GM23338 (cell line): ENCODE data around the gene CTTN. TPM values are rescaled to one million over a fixed set of nuclear protein-coding genes. Genes with fewer than 3 reads are reported as not detected.

ENCODE experiments used
- ATAC-seq: fragments of 200-7000 bp; cut with Tn5 transposase; 3 replicates; pipeline ENCODE4 v1.9.1; 2020
- DNase-seq: peaks from one replicate; pipeline ENCODE4 v3.0.0-alpha.2; 2015; ENCODE audit warnings: low spot score
- H2AFZ ChIP-seq: fragments of 200-600 bp; sonication (generic); 2 replicates; pipeline ENCODE4 v1.8.0; 2016; ENCODE audit warnings: antibody characterized with exemption, mild to moderate bottlenecking, moderate library complexity
- H3F3A ChIP-seq: fragments of 200-600 bp; sonication (generic); replicated peaks from 2 replicates; pipeline ENCODE4 v1.8.0; 2017; ENCODE audit warnings: antibody characterized with exemption, mixed run types, low read depth
- H3K27ac ChIP-seq: fragments of 200-600 bp; sonication (generic); 2 replicates; pipeline ENCODE4 v1.6.1; 2016; ENCODE audit warnings: low read depth
- H3K27me3 ChIP-seq: fragments of 200-600 bp; sonication (generic); 2 replicates; pipeline ENCODE4 v1.8.0; 2016; ENCODE audit warnings: mild to moderate bottlenecking, mixed run types, moderate library complexity; ENCODE audit not compliant: insufficient read depth
- H3K36me3 ChIP-seq: fragments of 200-600 bp; sonication (generic); 2 replicates; pipeline ENCODE4 v1.8.0; 2016; ENCODE audit warnings: mild to moderate bottlenecking; ENCODE audit not compliant: insufficient read depth
- H3K4me1 ChIP-seq: fragments of 200-600 bp; sonication (generic); 2 replicates; pipeline ENCODE4 v1.8.0; 2016; ENCODE audit warnings: mild to moderate bottlenecking, moderate library complexity; ENCODE audit not compliant: insufficient read depth
- H3K4me2 ChIP-seq: fragments of 200-600 bp; sonication (generic); 2 replicates; pipeline ENCODE4 v1.7.1; 2017; ENCODE audit warnings: mixed run types
- H3K4me3 ChIP-seq: fragments of 200-600 bp; sonication (generic); 2 replicates; pipeline ENCODE4 v1.6.1; 2016; ENCODE audit warnings: mixed run types
- H3K79me2 ChIP-seq: fragments of 200-600 bp; sonication (generic); replicated peaks from 2 replicates; pipeline ENCODE4 v1.8.0; 2017; ENCODE audit warnings: mild to moderate bottlenecking; ENCODE audit not compliant: insufficient read depth
- H3K9me2 ChIP-seq: fragments of 200-600 bp; sonication (generic); 2 replicates; pipeline ENCODE4 v1.8.0; 2017; ENCODE audit not compliant: insufficient read depth
- H4K20me1 ChIP-seq: fragments of 200-600 bp; sonication (generic); replicated peaks from 2 replicates; pipeline ENCODE4 v1.8.0; 2017; ENCODE audit warnings: mild to moderate bottlenecking; ENCODE audit not compliant: insufficient read depth
- H3K27ac Mint-ChIP-seq: 2 replicates; pipeline ENCODE4 v1.8.0; 2020; ENCODE audit warnings: inconsistent platforms, mild to moderate bottlenecking, moderate library complexity, mixed read lengths
- H3K27me3 Mint-ChIP-seq: 3 replicates; pipeline ENCODE4 v1.8.0; 2022; ENCODE audit warnings: low read depth, mild to moderate bottlenecking, moderate library complexity, mixed read lengths, inconsistent platforms; ENCODE audit not compliant: insufficient read depth, poor library complexity
- H3K36me3 Mint-ChIP-seq: 3 replicates; pipeline ENCODE4 v1.8.0; 2021; ENCODE audit warnings: low read depth, mild to moderate bottlenecking, inconsistent platforms, moderate library complexity, mixed read lengths
- H3K4me1 Mint-ChIP-seq: 3 replicates; pipeline ENCODE4 v1.8.0; 2020; ENCODE audit warnings: mild to moderate bottlenecking, inconsistent platforms, mixed read lengths
- H3K4me3 Mint-ChIP-seq: 3 replicates; pipeline ENCODE4 v1.8.0; 2021; ENCODE audit warnings: moderate library complexity, mild to moderate bottlenecking, inconsistent platforms, mixed read lengths
- H3K9me3 Mint-ChIP-seq: 3 replicates; pipeline ENCODE4 v1.8.0; 2020; ENCODE audit warnings: moderate library complexity, mild to moderate bottlenecking, inconsistent platforms, mixed read lengths
- EZH2 ChIP-seq: fragments of 200-600 bp; sonication (generic); IDR thresholded peaks from one replicate; pipeline ENCODE4 v1.8.0; 2017; ENCODE audit warnings: antibody characterized with exemption, mild to moderate bottlenecking, low read depth; ENCODE audit not compliant: unreplicated experiment
- EZH2phosphoT487 ChIP-seq: fragments of 200-600 bp; sonication (generic); IDR thresholded peaks from one replicate; pipeline ENCODE4 v1.8.1; 2018; ENCODE audit warnings: antibody characterized with exemption; ENCODE audit not compliant: unreplicated experiment
- JUNB ChIP-seq: IDR thresholded peaks from one replicate; pipeline ENCODE4 v1.6.1; 2016; ENCODE audit warnings: antibody characterized with exemption; ENCODE audit not compliant: unreplicated experiment
- NANOG ChIP-seq: IDR thresholded peaks from 2 replicates; pipeline ENCODE4 v1.6.1; 2016; ENCODE audit warnings: antibody characterized with exemption, borderline replicate concordance
- POLR2AphosphoS5 ChIP-seq: IDR thresholded peaks from 2 replicates; pipeline ENCODE4 v1.6.1; 2016; ENCODE audit warnings: antibody characterized with exemption, low read depth
- STAT1 ChIP-seq: IDR thresholded peaks from one replicate; pipeline ENCODE4 v1.6.1; 2016; ENCODE audit warnings: antibody characterized with exemption; ENCODE audit not compliant: unreplicated experiment
- ZNF331 ChIP-seq: fragments of 250-450 bp; sonication (Bioruptor Pico); IDR thresholded peaks from 2 replicates; pipeline ENCODE4 v1.5.0; 2020; ENCODE audit warnings: low read depth, mild to moderate bottlenecking, moderate library complexity
- polyA plus RNA-seq: library from polyadenylated mRNA; unstranded; fragments of >200 nt; fragmentation: Nextera tagmentation; extraction: Ambion mirVana; gene quantifications from 2 replicates; pipeline ENCODE4 v1.2.1, GENCODE V29; 2016
- total RNA-seq: library from RNA; depleted of rRNA; stranded (reverse); fragments of >200 nt; shearing (Covaris generic); gene quantifications from 2 replicates; pipeline ENCODE4 v1.2.3, GENCODE V29; 2014
- TF ChIP-seq, protein P1 (sequence below), 2 experiments: fragments of 200-600 bp in 1 of 2; sonication (generic) in 1 of 2; conservative IDR thresholded peaks; 2 replicates each; pipeline versions ENCODE4 v1.5.1 to v1.6.1; 2016 to 2017; ENCODE audit warnings: antibody characterized with exemption in 2 of 2, low read depth in 2 of 2, mild to moderate bottlenecking in 2 of 2, moderate library complexity in 1 of 2
- TF ChIP-seq, protein P2 (sequence below): IDR thresholded peaks from 2 replicates; pipeline ENCODE4 v1.6.1; 2016; ENCODE audit warnings: antibody characterized with exemption

Gene CTTN
- total and polyA plus RNA-seq, 2 experiments from 2014 or later, result 163 to 343 TPM

DNA sequence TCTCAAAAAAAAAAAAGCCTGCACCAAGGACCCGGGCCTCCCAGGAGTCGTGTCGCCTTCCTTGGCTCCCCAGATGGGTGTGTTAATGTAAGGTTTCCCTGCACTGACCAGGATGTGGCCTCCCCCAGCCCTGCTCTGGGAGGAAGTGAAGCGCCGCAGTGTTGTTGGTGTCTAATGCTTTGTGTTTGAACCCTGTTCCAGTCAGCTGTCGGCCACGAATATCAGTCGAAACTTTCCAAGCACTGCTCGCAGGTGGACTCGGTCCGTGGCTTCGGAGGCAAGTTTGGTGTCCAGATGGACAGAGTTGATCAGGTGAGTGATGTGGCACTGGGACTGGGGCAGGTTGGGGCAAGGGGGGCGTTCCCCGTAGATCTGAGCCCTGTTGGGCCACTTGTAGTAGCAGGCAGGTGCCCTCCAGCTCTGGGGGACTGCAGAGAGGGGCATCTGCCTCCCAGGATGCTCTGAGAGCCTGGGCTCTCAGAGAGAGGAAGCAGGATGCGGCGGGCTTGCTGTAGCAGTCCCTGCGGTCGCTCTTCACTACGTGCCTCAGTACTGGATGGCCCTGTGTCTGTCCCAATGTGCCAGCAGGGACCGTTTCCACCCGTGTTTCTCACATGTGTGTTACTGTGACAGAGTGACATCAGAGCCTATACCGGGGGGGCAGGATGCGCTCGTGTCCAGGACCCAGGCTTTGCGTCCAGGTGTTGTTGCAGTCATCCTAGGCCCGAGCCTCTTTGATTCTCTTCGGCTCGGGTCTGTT lies 16.2 kb downstream of the CTTN start:
- no peak for ATAC-seq
- no peak for DNase-seq
- 0 out of 2 replicates have a peak overlapping the region, but pooled peaks have one; percentile 50 for H3K27ac ChIP-seq

GRCh38 chr11:70415191-70415590 lies 16.9 kb downstream of the CTTN start:
- peaks cover 91% of the 10 kb centered on the region for H3K36me3 Mint-ChIP-seq
- H3K27me3 Mint-ChIP-seq, result peaks cover 9% of the 10 kb centered on the region
- TF ChIP-seq, protein P1, sequence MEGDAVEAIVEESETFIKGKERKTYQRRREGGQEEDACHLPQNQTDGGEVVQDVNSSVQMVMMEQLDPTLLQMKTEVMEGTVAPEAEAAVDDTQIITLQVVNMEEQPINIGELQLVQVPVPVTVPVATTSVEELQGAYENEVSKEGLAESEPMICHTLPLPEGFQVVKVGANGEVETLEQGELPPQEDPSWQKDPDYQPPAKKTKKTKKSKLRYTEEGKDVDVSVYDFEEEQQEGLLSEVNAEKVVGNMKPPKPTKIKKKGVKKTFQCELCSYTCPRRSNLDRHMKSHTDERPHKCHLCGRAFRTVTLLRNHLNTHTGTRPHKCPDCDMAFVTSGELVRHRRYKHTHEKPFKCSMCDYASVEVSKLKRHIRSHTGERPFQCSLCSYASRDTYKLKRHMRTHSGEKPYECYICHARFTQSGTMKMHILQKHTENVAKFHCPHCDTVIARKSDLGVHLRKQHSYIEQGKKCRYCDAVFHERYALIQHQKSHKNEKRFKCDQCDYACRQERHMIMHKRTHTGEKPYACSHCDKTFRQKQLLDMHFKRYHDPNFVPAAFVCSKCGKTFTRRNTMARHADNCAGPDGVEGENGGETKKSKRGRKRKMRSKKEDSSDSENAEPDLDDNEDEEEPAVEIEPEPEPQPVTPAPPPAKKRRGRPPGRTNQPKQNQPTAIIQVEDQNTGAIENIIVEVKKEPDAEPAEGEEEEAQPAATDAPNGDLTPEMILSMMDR (conservative IDR thresholded peaks at IDR 0.05; ENCODE audit: low read depth in 2 of 2), result peak; percentile 14 to 29; a peak in 2 of 4 replicates
- no peak for TF ChIP-seq NANOG
- Histone ChIP-seq H3F3A (peaks cover 2% of the 10 kb centered on the region; the same call in 1 of the 2 replicates), H3K79me2 (no peaks in the 10 kb centered on the region), H4K20me1 (peaks cover 12% of the 10 kb centered on the region), H3K4me2 (no peak overlapping the region), H3K4me3 (no peak overlapping the region), H3K9me2 (no peaks in the 10 kb centered on the region), H3K36me3 (peaks cover 70% of the 10 kb centered on the region), H3K27ac (0 out of 2 replicates have a peak overlapping the region, but pooled peaks have one; percentile 50), H3K4me1 (no peaks in the 10 kb centered on the region), H2AFZ (no peak overlapping the region), H3K27me3 (no peaks in the 10 kb centered on the region)
- H3K27ac Mint-ChIP-seq, result peak overlapping the region; percentile 77
- DNase-seq, result no peak
- no peak overlapping the region for H3K4me3 Mint-ChIP-seq
- no peaks in the 10 kb centered on the region for H3K4me1 Mint-ChIP-seq
- H3K9me3 Mint-ChIP-seq, result no peaks in the 10 kb centered on the region
- ATAC-seq, result no peak; the same call in 2 of the 3 replicates

More for the DNA sequence above, 16.2 kb downstream of the CTTN start:
- Histone ChIP-seq H3K4me2 (no peak overlapping the region), H3K4me1 (no peaks in the 10 kb centered on the region), H3K79me2 (no peaks in the 10 kb centered on the region), H3K36me3 (peaks cover 70% of the 10 kb centered on the region), H3F3A (peaks cover 5% of the 10 kb centered on the region; the same call in 1 of the 2 replicates), H3K27me3 (no peaks in the 10 kb centered on the region), H4K20me1 (peaks cover 8% of the 10 kb centered on the region), H2AFZ (no peak overlapping the region), H3K4me3 (no peak overlapping the region), H3K9me2 (no peaks in the 10 kb centered on the region)
- no peak overlapping the region; the same call in 1 of the 2 replicates for H3K27ac Mint-ChIP-seq
- no peak for TF ChIP-seq NANOG
- peaks cover 91% of the 10 kb centered on the region for H3K36me3 Mint-ChIP-seq
- H3K4me1 Mint-ChIP-seq, result no peaks in the 10 kb centered on the region
- no peak overlapping the region for H3K4me3 Mint-ChIP-seq
- peaks cover 12% of the 10 kb centered on the region for H3K27me3 Mint-ChIP-seq
- no peaks in the 10 kb centered on the region for H3K9me3 Mint-ChIP-seq

DNA sequence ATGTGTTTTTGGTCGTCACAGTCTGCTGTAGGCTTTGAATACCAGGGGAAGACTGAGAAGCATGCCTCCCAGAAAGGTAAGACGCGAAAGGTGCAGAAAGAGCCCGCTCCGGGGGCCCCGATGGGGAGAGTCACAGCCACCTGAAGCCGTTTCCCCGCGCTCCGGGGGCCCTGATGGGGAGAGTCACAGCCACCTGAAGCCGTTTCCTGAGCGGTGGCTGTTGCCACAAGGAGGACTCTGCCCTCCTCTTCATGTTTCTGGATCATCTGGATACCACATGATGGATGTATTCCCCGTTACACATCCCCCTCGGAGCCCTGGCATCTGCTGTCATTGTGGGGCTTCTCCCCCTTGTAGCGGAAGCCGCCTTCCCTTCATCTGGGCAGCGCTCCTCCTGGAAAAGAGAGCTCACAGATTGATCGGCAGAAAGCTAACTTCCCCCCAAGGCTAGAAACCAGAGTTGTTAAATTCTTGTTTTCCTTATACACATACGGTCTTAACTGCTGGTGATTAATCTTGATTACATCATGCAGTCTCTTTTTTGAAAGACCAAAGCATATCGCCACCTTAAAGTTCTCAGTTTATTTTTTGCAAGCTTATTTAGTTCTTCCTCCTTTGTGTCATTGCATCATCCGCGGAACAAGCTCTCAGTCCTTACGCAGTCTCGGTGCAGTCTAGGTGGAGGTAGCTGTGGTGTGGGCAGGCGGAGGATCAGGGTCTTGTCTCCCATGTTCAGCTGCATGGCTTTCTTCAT lies 17.5 kb downstream of the CTTN start:
- H3K27ac Mint-ChIP-seq, result peak overlapping the region; percentile 77
- TF ChIP-seq JUNB (no peak), ZNF331 (CRISPR knock-in tag) (no peak), STAT1 (no peak), EZH2phosphoT487 (no peak), POLR2AphosphoS5 (no peak), EZH2 (no peak)
- TF ChIP-seq, protein P1 (conservative IDR thresholded peaks at IDR 0.05; ENCODE audit: low read depth in 2 of 2), result no peak
- TF ChIP-seq, protein P2, sequence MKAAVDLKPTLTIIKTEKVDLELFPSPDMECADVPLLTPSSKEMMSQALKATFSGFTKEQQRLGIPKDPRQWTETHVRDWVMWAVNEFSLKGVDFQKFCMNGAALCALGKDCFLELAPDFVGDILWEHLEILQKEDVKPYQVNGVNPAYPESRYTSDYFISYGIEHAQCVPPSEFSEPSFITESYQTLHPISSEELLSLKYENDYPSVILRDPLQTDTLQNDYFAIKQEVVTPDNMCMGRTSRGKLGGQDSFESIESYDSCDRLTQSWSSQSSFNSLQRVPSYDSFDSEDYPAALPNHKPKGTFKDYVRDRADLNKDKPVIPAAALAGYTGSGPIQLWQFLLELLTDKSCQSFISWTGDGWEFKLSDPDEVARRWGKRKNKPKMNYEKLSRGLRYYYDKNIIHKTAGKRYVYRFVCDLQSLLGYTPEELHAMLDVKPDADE, result no peak

More for the DNA sequence above, 17.5 kb downstream of the CTTN start:
- H3F3A ChIP-seq, result peaks cover 2% of the 10 kb centered on the region; the same call in 1 of the 2 replicates
- Mint-ChIP-seq H3K36me3 (peaks cover 90% of the 10 kb centered on the region), H3K27me3 (peaks cover 6% of the 10 kb centered on the region), H3K4me1 (no peaks in the 10 kb centered on the region), H3K9me3 (no peaks in the 10 kb centered on the region), H3K4me3 (no peak overlapping the region)
- H3K36me3 ChIP-seq, result peaks cover 69% of the 10 kb centered on the region
- no peaks in the 10 kb centered on the region for H3K4me1 ChIP-seq
- H3K79me2 ChIP-seq, result no peaks in the 10 kb centered on the region; the same call in 1 of the 2 replicates
- H3K4me2 ChIP-seq, result no peak overlapping the region
- H2AFZ ChIP-seq, result no peak overlapping the region
- no peak overlapping the region for H3K4me3 ChIP-seq
- H4K20me1 ChIP-seq, result peaks cover 14% of the 10 kb centered on the region
- H3K27ac ChIP-seq, result peak overlapping the region; percentile 50; the same call in 1 of the 2 replicates
- no peaks in the 10 kb centered on the region for H3K9me2 ChIP-seq
- DNase-seq (no peak), ATAC-seq (no peak)
- H3K27me3 ChIP-seq, result no peaks in the 10 kb centered on the region
